SJSA1 (cell line): ENCODE data around the gene SUMF2. TPM values are rescaled to one million over a fixed set of nuclear protein-coding genes. Genes with fewer than 3 reads are reported as not detected.
"Not testable (repeated sequence)": the region's sequence is repeated elsewhere in the genome, so short reads cannot be mapped to it uniquely, and the experiment has no call there.

Experiments
- DNase-seq, 2 experiments: peaks; one replicate each; pipeline ENCODE4 v3.0.0-alpha.2; 2015 to 2020; ENCODE audit warnings: low spot score in 2 of 2, low read depth in 1 of 2
- H3K27ac ChIP-seq: fragments of 250-450 bp; sonication (Bioruptor Pico); 2 replicates; pipeline ENCODE4 v1.5.1; 2020; ENCODE audit warnings: mild to moderate bottlenecking, moderate library complexity
- H3K27me3 ChIP-seq: fragments of 250-450 bp; sonication (Bioruptor Pico); replicated peaks from 2 replicates; pipeline ENCODE4 v1.5.1; 2020; ENCODE audit warnings: mild to moderate bottlenecking, moderate library complexity
- H3K36me3 ChIP-seq: fragments of 250-450 bp; sonication (Bioruptor Pico); 2 replicates; pipeline ENCODE4 v1.5.1; 2020; ENCODE audit warnings: mild to moderate bottlenecking
- H3K4me1 ChIP-seq: fragments of 250-450 bp; sonication (Bioruptor Pico); replicated peaks from 2 replicates; pipeline ENCODE4 v1.6.1; 2021; ENCODE audit warnings: mild to moderate bottlenecking
- H3K4me3 ChIP-seq: fragments of 250-450 bp; sonication (Bioruptor Pico); 2 replicates; pipeline ENCODE4 v1.5.1; 2020; ENCODE audit warnings: mild to moderate bottlenecking
- H3K9me3 ChIP-seq: fragments of 250-450 bp; sonication (Bioruptor Pico); replicated peaks from 2 replicates; pipeline ENCODE4 v1.5.1; 2020; ENCODE audit warnings: mild to moderate bottlenecking
- total RNA-seq: library from RNA; depleted of rRNA; stranded (reverse); fragments of >200 nt; shearing (Covaris generic); gene quantifications from 2 replicates; pipeline ENCODE4 v1.2.3, GENCODE V29; 2014

The SUMF2 gene
- total RNA-seq, 1 experiment from 2014 or later = 100 TPM

- H3K9me3 ChIP-seq, H3K4me3 ChIP-seq, H3K27me3 ChIP-seq, DNase-seq, H3K27ac ChIP-seq: not testable (repeated sequence)
- H3K4me1 ChIP-seq = peaks cover 23% of the 10 kb centered on the region
- H3K36me3 ChIP-seq = peaks cover 12% of the 10 kb centered on the region
Observed at GRCh38 chr7:56047446-56048116, 16.5 kb upstream of the SUMF2 start.

GRCh38 chr7:56048245-56048644 is 15.8 kb upstream of the SUMF2 start:
- no peak overlapping the region for H3K4me3 ChIP-seq
- H3K27me3 ChIP-seq = no peaks in the 10 kb centered on the region
- DNase-seq = no peak
- H3K27ac ChIP-seq = no peak overlapping the region
- H3K9me3 ChIP-seq = no peaks in the 10 kb centered on the region
- H3K36me3 ChIP-seq = peaks cover 18% of the 10 kb centered on the region
- peaks cover 28% of the 10 kb centered on the region for H3K4me1 ChIP-seq

DNA sequence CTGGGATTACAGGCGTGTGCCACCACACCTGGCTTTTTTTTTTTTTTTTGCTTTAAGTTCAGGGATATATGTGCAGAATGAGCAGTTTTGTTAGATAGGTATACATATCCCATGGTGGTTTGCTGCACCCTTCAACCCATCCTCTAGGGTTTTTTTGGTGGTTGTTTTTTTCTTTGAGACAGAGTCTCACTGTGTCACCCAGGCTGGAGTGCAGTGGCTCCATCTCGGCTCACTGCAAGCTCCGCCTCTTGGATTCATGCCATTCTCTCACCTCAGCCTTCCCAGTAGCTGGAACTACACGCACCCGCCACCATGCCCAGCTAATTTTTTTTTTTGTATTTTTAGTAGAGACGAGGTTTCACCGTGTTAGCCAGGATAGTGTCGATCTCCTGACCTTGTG is 15.3 kb upstream of the SUMF2 start:
- not testable (repeated sequence) for H3K4me3 ChIP-seq, H3K27ac ChIP-seq, DNase-seq, H3K9me3 ChIP-seq, H3K27me3 ChIP-seq
- H3K4me1 ChIP-seq = peaks cover 29% of the 10 kb centered on the region
- H3K36me3 ChIP-seq = peaks cover 24% of the 10 kb centered on the region

GRCh38 chr7:56051053-56051338 is 13.1 kb upstream of the SUMF2 start:
- no peaks in the 10 kb centered on the region for H3K27me3 ChIP-seq
- peaks cover 29% of the 10 kb centered on the region for H3K4me1 ChIP-seq
- no peaks in the 10 kb centered on the region for H3K9me3 ChIP-seq
- no peak for DNase-seq
- peak overlapping the region; percentile 88 for H3K4me3 ChIP-seq
- H3K36me3 ChIP-seq = peaks cover 42% of the 10 kb centered on the region
- H3K27ac ChIP-seq = peak overlapping the region; percentile 40

GRCh38 chr7:56051339-56052191 is 12.5 kb upstream of the SUMF2 start, which contains the start of the genes CCT6A and PSPH:
CCT6A (plus strand) TSS chr7:56051765; CDS start chr7:56051849, 84 bp downstream.
PSPH (minus strand) TSS chr7:56051444; CDS start chr7:56021212, 30,232 bp downstream.
- Histone ChIP-seq H3K4me1 (peaks cover 23% of the 10 kb centered on the region), H3K4me3 (peak within 1 kb of the TSS; percentile 88), H3K27me3 (no peaks in the 10 kb centered on the region), H3K36me3 (peaks cover 47% of the 10 kb centered on the region), H3K9me3 (no peaks in the 10 kb centered on the region), H3K27ac (peak within 1 kb of the TSS; percentile 58)
- peak; percentile 96 to 98 for DNase-seq

- H3K27ac ChIP-seq = no peak overlapping the region
- no peak for DNase-seq
- H3K27me3 ChIP-seq = no peaks in the 10 kb centered on the region
- peaks cover 63% of the 10 kb centered on the region for H3K36me3 ChIP-seq
- peaks cover 15% of the 10 kb centered on the region for H3K4me1 ChIP-seq
- no peak overlapping the region for H3K4me3 ChIP-seq
- H3K9me3 ChIP-seq = no peaks in the 10 kb centered on the region
Observed at GRCh38 chr7:56053379-56053778, 10.7 kb upstream of the SUMF2 start.

GRCh38 chr7:56053993-56054392 is 10.1 kb upstream of the SUMF2 start:
- Histone ChIP-seq H3K9me3 (no peaks in the 10 kb centered on the region), H3K4me1 (peaks cover 12% of the 10 kb centered on the region), H3K36me3 (peaks cover 69% of the 10 kb centered on the region), H3K27me3 (no peaks in the 10 kb centered on the region), H3K27ac (no peak overlapping the region), H3K4me3 (no peak overlapping the region)
- no peak for DNase-seq

- H3K27ac ChIP-seq = peak overlapping the region; percentile 46
Observed at GRCh38 chr7:56062382-56062781, 1.7 kb upstream of the SUMF2 start.

GRCh38 chr7:56063500-56063881 is 595 bp upstream of the SUMF2 start:
- Histone ChIP-seq H3K27ac (0 out of 2 replicates have a peak overlapping the region, but pooled peaks have one; percentile 44), H3K36me3 (peaks cover 57% of the 10 kb centered on the region), H3K4me1 (peaks cover 27% of the 10 kb centered on the region), H3K4me3 (peak overlapping the region; percentile 71), H3K9me3 (no peaks in the 10 kb centered on the region), H3K27me3 (no peaks in the 10 kb centered on the region)
- DNase-seq = no peak

More at GRCh38 chr7:56062382-56062781, 1.7 kb upstream of the SUMF2 start:
- Histone ChIP-seq H3K4me3 (no peak overlapping the region), H3K27me3 (no peaks in the 10 kb centered on the region), H3K36me3 (peaks cover 66% of the 10 kb centered on the region), H3K4me1 (peaks cover 27% of the 10 kb centered on the region), H3K9me3 (no peaks in the 10 kb centered on the region)
- DNase-seq = peak in 1 of 2 experiments; percentile 42

GRCh38 chr7:56066376-56066775 is 2.3 kb downstream of the SUMF2 start:
- Histone ChIP-seq H3K4me1 (peaks cover 27% of the 10 kb centered on the region), H3K36me3 (peaks cover 48% of the 10 kb centered on the region)
- not testable (repeated sequence) for H3K27me3 ChIP-seq, H3K4me3 ChIP-seq, DNase-seq, H3K9me3 ChIP-seq, H3K27ac ChIP-seq

- H3K36me3 ChIP-seq = peaks cover 32% of the 10 kb centered on the region
- H3K4me3 ChIP-seq = no peak overlapping the region
- H3K4me1 ChIP-seq = peaks cover 3% of the 10 kb centered on the region
- no peak overlapping the region for H3K27ac ChIP-seq
- H3K27me3 ChIP-seq = no peaks in the 10 kb centered on the region
- DNase-seq = peak; percentile 68 to 77
- no peaks in the 10 kb centered on the region for H3K9me3 ChIP-seq
Observed at GRCh38 chr7:56074371-56074791, 10.3 kb downstream of the SUMF2 start.

DNA sequence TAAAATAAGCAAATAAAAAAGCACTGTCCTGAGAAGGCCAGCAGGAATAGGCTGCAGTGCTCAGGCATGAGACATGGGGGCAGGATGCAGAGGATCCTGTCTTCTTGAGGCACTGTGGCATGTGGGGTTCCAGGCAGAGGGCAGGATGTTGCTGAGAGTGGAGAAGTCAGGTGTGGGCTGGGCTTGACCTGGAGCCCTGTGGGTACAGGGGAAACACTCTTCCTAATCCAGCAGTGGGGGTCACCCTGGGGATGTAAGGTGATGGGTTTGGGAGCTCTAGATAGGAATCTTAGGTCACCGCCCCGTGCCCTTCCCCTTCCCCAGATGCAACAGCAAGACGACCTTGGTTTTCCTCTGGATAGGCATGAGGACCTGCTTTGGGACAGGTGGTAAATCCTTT is 13.6 kb downstream of the SUMF2 start:
- Histone ChIP-seq H3K4me1 (peaks cover 7% of the 10 kb centered on the region), H3K27ac (no peak overlapping the region), H3K9me3 (no peaks in the 10 kb centered on the region), H3K4me3 (no peak overlapping the region), H3K36me3 (peaks cover 27% of the 10 kb centered on the region), H3K27me3 (no peaks in the 10 kb centered on the region)
- DNase-seq = no peak

GRCh38 chr7:56078196-56078595 is 14.1 kb downstream of the SUMF2 start:
- DNase-seq = no peak
- Histone ChIP-seq H3K27ac (no peak overlapping the region), H3K36me3 (peaks cover 28% of the 10 kb centered on the region), H3K9me3 (no peaks in the 10 kb centered on the region), H3K27me3 (no peaks in the 10 kb centered on the region), H3K4me3 (no peak overlapping the region), H3K4me1 (peaks cover 7% of the 10 kb centered on the region)
